ENCODE results near the gene EPB41L3.

GRCh38 chr18:5543773-5544389 lies at the start of gene EPB41L3:
- TF ChIP-seq POLR2AphosphoS5 (IDR thresholded peaks at IDR 0.05; ENCODE audit: low read depth, low read length) (no peak), REST (IDR thresholded peaks at IDR 0.05; ENCODE audit: insufficient read depth in 1 of 2, low read depth in 2 of 2, low read length in 2 of 2) (no peak), TAF1 (IDR thresholded peaks at IDR 0.05; ENCODE audit: borderline replicate concordance, insufficient read depth, low read length) (no peak), SIN3A (IDR thresholded peaks at IDR 0.05; ENCODE audit: borderline replicate concordance, insufficient read depth, low read length) (no peak), FOXP2 (optimal IDR thresholded peaks at IDR 0.05; ENCODE audit: borderline replicate concordance, extremely low read depth, extremely low read length, insufficient read depth) (no peak)

Data from PFSK-1 (cell line).